ENCODE data around the gene NIPSNAP2. TPM values are rescaled to one million over a fixed set of nuclear protein-coding genes. Genes with fewer than 3 reads are reported as not detected.

NIPSNAP2 gene
- total RNA-seq: 10 to 100 TPM; 30.2 to 95.2 (median 64.6) TPM

DNA sequence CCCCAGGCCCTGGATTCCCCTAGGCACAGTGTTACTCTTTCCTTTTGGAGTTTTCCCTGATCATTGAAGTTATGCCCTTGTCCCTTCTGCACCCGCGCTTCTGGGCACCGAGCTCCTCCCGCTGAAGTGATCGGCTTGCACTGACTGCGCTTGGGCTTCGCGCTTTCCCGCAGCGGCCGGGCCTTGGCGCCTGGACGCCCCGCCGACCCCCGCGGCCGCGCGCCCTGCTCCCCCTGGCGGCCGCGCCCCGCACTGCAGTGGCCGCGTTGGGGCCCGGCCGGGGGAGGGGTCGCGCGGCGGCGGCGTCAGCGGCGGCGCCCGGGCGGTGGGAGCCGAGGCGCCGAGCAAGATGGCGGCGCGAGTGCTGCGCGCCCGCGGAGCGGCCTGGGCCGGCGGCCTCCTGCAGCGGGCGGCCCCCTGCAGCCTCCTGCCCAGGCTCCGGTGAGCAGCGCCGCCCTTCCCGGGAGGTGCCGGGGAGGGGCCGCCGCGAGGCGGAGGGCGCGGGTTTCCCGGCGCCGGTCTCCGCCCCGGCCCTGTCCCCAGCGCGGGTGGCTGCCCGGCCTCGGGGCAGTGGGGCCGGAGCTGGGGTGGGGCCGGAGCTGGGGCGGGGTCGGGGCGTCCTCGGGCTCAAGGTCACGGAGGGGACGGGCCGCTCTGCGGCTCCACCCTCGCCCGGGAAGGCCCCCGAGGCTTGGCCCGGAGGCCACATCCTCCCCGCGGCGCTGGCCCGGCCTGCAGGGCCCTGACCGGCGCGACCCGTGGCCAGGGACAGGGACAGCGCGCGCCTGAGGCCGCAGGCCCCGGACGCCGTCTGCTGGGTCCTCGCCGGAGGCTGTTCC, at the start of gene NIPSNAP2:
NIPSNAP2 (plus strand) TSS at position 325 of the 839 bp plus-strand sequence; CDS start at position 350, 25 bp downstream.
- Histone ChIP-seq H3K27me3 (no peaks in the 10 kb centered on the region), H3K4me3 (peak within 1 kb of the TSS; percentile 38 to 67 (median 62)), H3K27ac (peak within 1 kb of the TSS; percentile 86 to 96 (median 95)), H3K9me3 (no peaks in the 10 kb centered on the region), H3K36me3 (peaks cover 0 to 15% (median 4%) of the 10 kb centered on the region in 4 donors), H3K4me1 (peaks cover 20 to 37% (median 21%) of the 10 kb centered on the region in 4 donors)
- TF ChIP-seq POLR2A (IDR thresholded peaks at IDR 0.05): peak in 2 of 4 donors; percentile 61 to 70
- no peak for TF ChIP-seq EP300 (IDR thresholded peaks at IDR 0.05)
- TF ChIP-seq, protein P1, sequence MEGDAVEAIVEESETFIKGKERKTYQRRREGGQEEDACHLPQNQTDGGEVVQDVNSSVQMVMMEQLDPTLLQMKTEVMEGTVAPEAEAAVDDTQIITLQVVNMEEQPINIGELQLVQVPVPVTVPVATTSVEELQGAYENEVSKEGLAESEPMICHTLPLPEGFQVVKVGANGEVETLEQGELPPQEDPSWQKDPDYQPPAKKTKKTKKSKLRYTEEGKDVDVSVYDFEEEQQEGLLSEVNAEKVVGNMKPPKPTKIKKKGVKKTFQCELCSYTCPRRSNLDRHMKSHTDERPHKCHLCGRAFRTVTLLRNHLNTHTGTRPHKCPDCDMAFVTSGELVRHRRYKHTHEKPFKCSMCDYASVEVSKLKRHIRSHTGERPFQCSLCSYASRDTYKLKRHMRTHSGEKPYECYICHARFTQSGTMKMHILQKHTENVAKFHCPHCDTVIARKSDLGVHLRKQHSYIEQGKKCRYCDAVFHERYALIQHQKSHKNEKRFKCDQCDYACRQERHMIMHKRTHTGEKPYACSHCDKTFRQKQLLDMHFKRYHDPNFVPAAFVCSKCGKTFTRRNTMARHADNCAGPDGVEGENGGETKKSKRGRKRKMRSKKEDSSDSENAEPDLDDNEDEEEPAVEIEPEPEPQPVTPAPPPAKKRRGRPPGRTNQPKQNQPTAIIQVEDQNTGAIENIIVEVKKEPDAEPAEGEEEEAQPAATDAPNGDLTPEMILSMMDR (IDR thresholded peaks at IDR 0.05): peak; percentile 83 to 97 (median 96)
- peak; percentile 24 to 72 for TF ChIP-seq POLR2AphosphoS5 (IDR thresholded peaks at IDR 0.05)
- ATAC-seq (ENCODE audit: low FRiP score in 2 of 2): peak; percentile 93 to 96
- 0% methylated on average over 10 to 48 of the region's 105 CpGs for WGBS, 2 donors
- DNase-seq: peak; percentile 89 to 96

GRCh38 chr7:55917771-55918170, 46.6 kb upstream of the NIPSNAP2 start:
- H3K27ac ChIP-seq: no peak overlapping the region
- H3K4me3 ChIP-seq: no peak overlapping the region
- H3K4me1 ChIP-seq: no peaks in the 10 kb centered on the region
- no peak for ATAC-seq (ENCODE audit: low FRiP score in 2 of 2)
- H3K9me3 ChIP-seq: no peaks in the 10 kb centered on the region
- DNase-seq: no peak
- no peaks in the 10 kb centered on the region for H3K27me3 ChIP-seq
- 100% methylated on average over 1 of the region's 1 CpG; no CpG with 5 or more reads in 1 of the 2 donors for WGBS, 2 donors
- TF ChIP-seq POLR2AphosphoS5 (IDR thresholded peaks at IDR 0.05): no peak
- TF ChIP-seq, protein P1 (IDR thresholded peaks at IDR 0.05): no peak
- no peak for TF ChIP-seq EP300 (IDR thresholded peaks at IDR 0.05)
- no peak for TF ChIP-seq POLR2A (IDR thresholded peaks at IDR 0.05)
- peaks cover 0 to 16% (median 0%) of the 10 kb centered on the region in 4 donors for H3K36me3 ChIP-seq

DNA sequence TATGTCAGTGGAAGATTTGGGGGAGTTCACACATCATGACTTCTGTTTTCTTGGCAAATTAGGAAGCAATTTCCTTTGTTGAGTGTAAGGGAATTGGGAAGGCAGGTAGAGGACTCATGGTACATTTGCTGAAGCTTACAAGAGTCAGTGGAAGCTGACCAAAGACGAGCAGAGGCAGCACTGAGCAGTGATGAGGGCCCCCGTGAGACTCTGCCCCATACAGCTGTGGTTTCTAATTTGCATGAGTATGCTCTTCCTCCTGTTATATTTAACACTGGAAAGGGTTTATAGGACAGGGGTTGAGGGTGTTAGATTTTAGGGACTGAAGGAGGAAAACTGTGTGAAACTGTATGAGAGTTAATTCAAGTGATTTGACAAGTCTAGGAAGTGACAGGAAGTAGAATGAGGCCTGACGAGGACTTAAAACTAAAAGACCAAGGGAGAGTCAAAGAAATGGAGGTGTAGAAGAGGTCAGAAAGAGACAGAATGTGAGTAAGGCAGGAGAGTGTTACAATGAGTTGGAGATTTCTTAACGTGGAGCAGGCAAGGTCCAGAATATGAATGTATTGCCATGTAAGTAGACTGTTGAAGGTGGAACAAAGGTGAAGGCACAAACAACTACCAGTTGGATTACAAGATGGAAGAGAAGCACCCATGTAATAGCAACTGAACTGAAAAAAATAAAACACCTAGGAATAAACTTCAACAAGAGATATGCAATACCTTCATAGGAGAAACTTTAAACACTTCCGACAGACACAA, 36.2 kb upstream of the NIPSNAP2 start:
- Histone ChIP-seq H3K27me3 (no peaks in the 10 kb centered on the region), H3K36me3 (peaks cover 0 to 19% (median 9%) of the 10 kb centered on the region in 4 donors), H3K4me1 (no peaks in the 10 kb centered on the region), H3K9me3 (peaks cover 0 to 4% (median 1%) of the 10 kb centered on the region in 4 donors), H3K4me3 (no peak overlapping the region), H3K27ac (no peak overlapping the region)
- 87% methylated on average over 5 of the region's 5 CpGs for WGBS, 2 donors
- DNase-seq (no peak), ATAC-seq (ENCODE audit: low FRiP score in 2 of 2) (no peak)
- TF ChIP-seq EP300 (IDR thresholded peaks at IDR 0.05) (no peak), POLR2A (IDR thresholded peaks at IDR 0.05) (no peak), POLR2AphosphoS5 (IDR thresholded peaks at IDR 0.05) (no peak)
- TF ChIP-seq, protein P1 (IDR thresholded peaks at IDR 0.05): no peak

DNA sequence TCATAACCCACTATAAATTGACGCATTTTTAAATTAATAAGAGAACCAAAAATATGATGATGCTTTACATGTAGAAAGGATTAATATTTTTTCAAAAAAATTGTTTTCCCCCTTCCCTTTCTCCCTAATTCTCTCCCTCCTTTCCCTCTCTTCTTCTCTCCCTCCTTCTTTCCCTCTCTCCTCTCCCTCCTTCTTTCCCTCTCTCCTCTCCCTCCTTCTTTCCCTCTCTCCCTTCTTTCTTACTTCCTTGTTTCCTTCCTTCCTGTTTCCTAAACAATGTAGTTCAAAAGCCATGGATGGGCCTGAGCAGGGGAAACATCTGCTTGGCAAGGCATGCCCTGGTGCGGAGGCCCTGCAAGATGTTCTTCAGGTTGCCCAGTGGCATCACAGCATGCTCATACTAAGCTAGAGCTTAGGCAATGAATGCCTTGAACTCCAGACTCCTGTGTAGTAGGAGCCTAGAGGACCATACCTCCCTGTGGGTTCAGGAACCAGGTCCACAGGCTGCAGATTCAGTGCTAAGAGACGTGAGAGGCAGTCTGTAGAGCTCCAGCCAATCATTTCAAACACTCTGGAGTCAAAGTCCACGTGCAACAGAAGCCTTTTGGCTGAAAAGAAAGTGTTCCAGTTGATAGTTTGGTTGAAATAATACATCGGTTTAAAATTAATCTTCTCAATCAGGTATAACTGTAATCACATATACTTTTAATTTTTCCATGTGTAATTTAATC, 32.8 kb upstream of the NIPSNAP2 start:
- no peaks in the 10 kb centered on the region for H3K27me3 ChIP-seq
- peaks cover 0 to 19% (median 12%) of the 10 kb centered on the region in 4 donors for H3K9me3 ChIP-seq
- H3K27ac ChIP-seq: no peak overlapping the region
- H3K36me3 ChIP-seq: no peaks in the 10 kb centered on the region
- TF ChIP-seq, protein P1 (IDR thresholded peaks at IDR 0.05): no peak
- TF ChIP-seq POLR2A (IDR thresholded peaks at IDR 0.05): no peak
- no peak for TF ChIP-seq EP300 (IDR thresholded peaks at IDR 0.05)
- TF ChIP-seq POLR2AphosphoS5 (IDR thresholded peaks at IDR 0.05): no peak
- no peak for ATAC-seq (ENCODE audit: low FRiP score in 2 of 2)
- no peaks in the 10 kb centered on the region for H3K4me1 ChIP-seq
- DNase-seq: no peak
- H3K4me3 ChIP-seq: no peak overlapping the region
- WGBS, 2 donors: 77 to 87% methylated on average over 5 of the region's 5 CpGs

Measured in upper lobe of left lung (tissue), 6 donors.